K562 (cell line): ENCODE measurements around the gene UAP1. TPM values are rescaled to one million over a fixed set of nuclear protein-coding genes. Genes with fewer than 3 reads are reported as not detected.

Experiments
- CCAR2 ChIP-seq: fragments of 200-400 bp; formaldehyde crosslinking; IDR thresholded peaks from 2 replicates; pipeline ENCODE4 v1.6.1; 2017; ENCODE audit warnings: mild to moderate bottlenecking, low read depth, low read length
- E2F4 ChIP-seq: sonication (generic); formaldehyde crosslinking; IDR thresholded peaks from 2 replicates; pipeline ENCODE4 v1.8.0; 2022; ENCODE audit warnings: mild to moderate bottlenecking, low read depth, missing genetic modification reagents
- REST ChIP-seq, 2 experiments: fragments of 450-650 bp; formaldehyde crosslinking in 1 of 2; IDR thresholded peaks; 2 replicates each; pipeline versions ENCODE4 v1.4.0 to v1.6.1; 2014 to 2020; ENCODE audit warnings: mild to moderate bottlenecking in 2 of 2, borderline replicate concordance in 1 of 2, low read depth in 1 of 2
- SMAD3 ChIP-seq: fragments of 450-650 bp; formaldehyde crosslinking; conservative IDR thresholded peaks from 2 replicates; pipeline ENCODE4 v1.4.0; 2020; ENCODE audit warnings: mild to moderate bottlenecking
- VEZF1 ChIP-seq: fragments of 200-800 bp; sonication (Bioruptor generic); IDR thresholded peaks from 2 replicates; pipeline ENCODE4 v1.6.1; 2017; ENCODE audit warnings: missing genetic modification characterization, missing compliant biosample characterization
- ZNF79 ChIP-seq: fragments of 250-450 bp; sonication (Bioruptor Pico); IDR thresholded peaks from 2 replicates; pipeline ENCODE4 v1.4.0; 2020; ENCODE audit warnings: low read depth, mild to moderate bottlenecking, moderate library complexity
- polyA plus RNA-seq, 8 experiments: library from polyadenylated mRNA; depleted of rRNA in 4 of 8; stranded (reverse) in 5 of 8; unstranded in 3 of 8; fragments of >200 nt; fragmentation: Nextera tagmentation in 2 of 8; fragmentation: Illumina TruSeq in 1 of 8; extraction: Ambion mirVana in 2 of 8; extraction: Trizol in 1 of 8; gene quantifications; 2 replicates each; pipeline versions ENCODE4 v1.2.1 to v1.2.3, GENCODE V29; 2011 to 2014; ENCODE audit warnings: inconsistent platforms in 1 of 8, missing spikeins in 1 of 8
- total RNA-seq, 7 experiments: library from RNA; depleted of rRNA in 6 of 7; stranded (reverse); fragments of >200 nt in 6 of 7; fragmentation: Illumina TruSeq in 2 of 7; extraction: Trizol in 2 of 7; gene quantifications; 2 replicates each; pipeline versions ENCODE4 v1.2.1 to v1.2.3, GENCODE V29; 2011 to 2021; ENCODE audit warnings: low replicate concordance in 1 of 7

The UAP1 gene
- total and polyA plus RNA-seq, 9 of the 15 experiments (the other 6 are each of a cell fraction or from before 2014, with no cell fraction given): 182 to 317 (median 213) TPM

GRCh38 chr1:162641114-162641513 is 79.6 kb downstream of the UAP1 start (continued):
- TF ChIP-seq REST (IDR thresholded peaks at IDR 0.05; ENCODE audit: borderline replicate concordance): peak; percentile 62
- TF ChIP-seq REST (CRISPR knock-in tag; IDR thresholded peaks at IDR 0.05; ENCODE audit: low read depth): peak; percentile 46; the same call in 1 of the 2 replicates
- TF ChIP-seq CCAR2: no peak
- TF ChIP-seq E2F4 (CRISPR knock-in tag): no peak
- TF ChIP-seq SMAD3 (CRISPR knock-in tag): no peak
- TF ChIP-seq VEZF1: no peak
- no peak for TF ChIP-seq ZNF79 (CRISPR knock-in tag)
